GM13976 (cell line): ENCODE data around the gene DRC7.

ENCODE experiments used
- DNase-seq: peaks from one replicate; pipeline ENCODE4 v3.0.0; 2012; ENCODE audit warnings: low spot score
- in situ Hi-C: fragments of 300-500 bp; cut with MboI; formaldehyde crosslinking; loops from one replicate; pipeline ENCODE4 v1.12.0; 2022; ENCODE audit warnings: low sequenced_read_pairs, mixed read lengths, inconsistent platforms; ENCODE audit not compliant: unreplicated experiment
- TF ChIP-seq, protein P1 (sequence below): IDR thresholded peaks from 2 replicates; pipeline ENCODE4 v1.5.1; 2012; ENCODE audit warnings: borderline replicate concordance, mild to moderate bottlenecking; ENCODE audit not compliant: insufficient read depth; ENCODE audit errors: extremely low read depth, missing control alignments, control extremely low read depth

DRC7 gene

DNA sequence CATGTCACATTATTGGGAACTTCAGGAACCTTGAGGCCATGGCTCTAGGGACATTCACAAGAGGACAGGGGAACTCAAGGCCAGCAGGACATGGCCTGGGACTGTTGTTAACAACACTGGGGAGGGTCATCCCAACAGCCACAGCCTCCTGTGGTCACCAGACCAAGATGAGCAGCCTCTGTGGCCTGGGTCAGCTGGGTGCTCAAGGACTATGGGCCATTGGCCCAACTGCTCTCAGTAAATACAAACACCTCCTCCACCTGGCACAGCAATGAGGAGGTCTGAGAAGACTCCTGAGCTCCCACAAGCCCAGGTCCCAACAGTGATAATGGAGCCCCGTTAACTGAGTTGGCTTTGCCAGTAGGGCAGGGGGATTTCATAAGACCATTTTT, 86.7 kb downstream of the DRC7 start:
- TF ChIP-seq, protein P1, sequence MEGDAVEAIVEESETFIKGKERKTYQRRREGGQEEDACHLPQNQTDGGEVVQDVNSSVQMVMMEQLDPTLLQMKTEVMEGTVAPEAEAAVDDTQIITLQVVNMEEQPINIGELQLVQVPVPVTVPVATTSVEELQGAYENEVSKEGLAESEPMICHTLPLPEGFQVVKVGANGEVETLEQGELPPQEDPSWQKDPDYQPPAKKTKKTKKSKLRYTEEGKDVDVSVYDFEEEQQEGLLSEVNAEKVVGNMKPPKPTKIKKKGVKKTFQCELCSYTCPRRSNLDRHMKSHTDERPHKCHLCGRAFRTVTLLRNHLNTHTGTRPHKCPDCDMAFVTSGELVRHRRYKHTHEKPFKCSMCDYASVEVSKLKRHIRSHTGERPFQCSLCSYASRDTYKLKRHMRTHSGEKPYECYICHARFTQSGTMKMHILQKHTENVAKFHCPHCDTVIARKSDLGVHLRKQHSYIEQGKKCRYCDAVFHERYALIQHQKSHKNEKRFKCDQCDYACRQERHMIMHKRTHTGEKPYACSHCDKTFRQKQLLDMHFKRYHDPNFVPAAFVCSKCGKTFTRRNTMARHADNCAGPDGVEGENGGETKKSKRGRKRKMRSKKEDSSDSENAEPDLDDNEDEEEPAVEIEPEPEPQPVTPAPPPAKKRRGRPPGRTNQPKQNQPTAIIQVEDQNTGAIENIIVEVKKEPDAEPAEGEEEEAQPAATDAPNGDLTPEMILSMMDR: no peak
- in situ Hi-C loops: no loop called here
- no peak for DNase-seq
